IgD-negative memory B cell (primary cell): Measurements from ENCODE around the gene RIC8B. TPM values are rescaled to one million over a fixed set of nuclear protein-coding genes. Genes with fewer than 3 reads are reported as not detected.

Source experiments
- H3K27ac Mint-ChIP-seq, 3 donors: one replicate each; pipeline ENCODE4 v1.8.0; 2020 to 2022; ENCODE audit warnings: mild to moderate bottlenecking in 3 of 3, mixed read lengths in 3 of 3, moderate library complexity in 1 of 3
- H3K27me3 Mint-ChIP-seq: one replicate; pipeline ENCODE4 v1.8.0; 2021; ENCODE audit warnings: mixed read lengths
- H3K36me3 Mint-ChIP-seq: one replicate; pipeline ENCODE4 v1.8.0; 2020; ENCODE audit warnings: mild to moderate bottlenecking, mixed read lengths
- H3K4me1 Mint-ChIP-seq, 3 donors: one replicate each; pipeline ENCODE4 v1.8.0; 2020 to 2022; ENCODE audit warnings: mixed read lengths in 3 of 3, mild to moderate bottlenecking in 1 of 3
- H3K4me3 Mint-ChIP-seq, 4 donors: one replicate each; pipeline ENCODE4 v1.8.0; 2020 to 2022; ENCODE audit warnings: mild to moderate bottlenecking in 4 of 4, mixed read lengths in 4 of 4, moderate library complexity in 3 of 4
- H3K9me3 Mint-ChIP-seq, 3 donors: one replicate each; pipeline ENCODE4 v1.8.0; 2020 to 2021; ENCODE audit warnings: mixed read lengths in 3 of 3, mild to moderate bottlenecking in 1 of 3
- polyA plus RNA-seq: library from polyadenylated mRNA; unstranded; fragments of 300-500 nt; fragmentation: Illumina TruSeq; gene quantifications from one replicate; pipeline ENCODE4 v1.2.3, GENCODE V29; 2021

The RIC8B gene
- polyA plus RNA-seq, 1 donor from 2014 or later, result 4.9 TPM

- Mint-ChIP-seq H3K27ac (no peak overlapping the region), H3K4me3 (no peak overlapping the region), H3K4me1 (peaks cover 0 to 5% (median 3%) of the 10 kb centered on the region in 3 donors), H3K27me3 (peaks cover 14% of the 10 kb centered on the region), H3K9me3 (no peaks in the 10 kb centered on the region), H3K36me3 (peaks cover 7% of the 10 kb centered on the region)
These were observed 5.4 kb upstream of the RIC8B start for GRCh38 chr12:106769078-106769477.

- Mint-ChIP-seq H3K27me3 (peaks cover 14% of the 10 kb centered on the region), H3K27ac (no peak overlapping the region)
These were observed 4.9 kb upstream of the RIC8B start for GRCh38 chr12:106769546-106769945.

GRCh38 chr12:106771425-106771824 lies 3.1 kb upstream of the RIC8B start:
- peaks cover 8% of the 10 kb centered on the region for H3K36me3 Mint-ChIP-seq
- H3K9me3 Mint-ChIP-seq, result no peaks in the 10 kb centered on the region
- H3K4me1 Mint-ChIP-seq, result peaks cover 13 to 20% (median 18%) of the 10 kb centered on the region in 3 donors
- no peak overlapping the region for H3K27ac Mint-ChIP-seq
- H3K27me3 Mint-ChIP-seq, result peaks cover 14% of the 10 kb centered on the region
- H3K4me3 Mint-ChIP-seq, result no peak overlapping the region

More at GRCh38 chr12:106769546-106769945, 4.9 kb upstream of the RIC8B start:
- Mint-ChIP-seq H3K9me3 (no peaks in the 10 kb centered on the region), H3K4me1 (peaks cover 0 to 6% (median 6%) of the 10 kb centered on the region in 3 donors), H3K4me3 (no peak overlapping the region), H3K36me3 (peaks cover 8% of the 10 kb centered on the region)

GRCh38 chr12:106773286-106774004 lies 1.0 kb upstream of the RIC8B start:
- peaks cover 3% of the 10 kb centered on the region for H3K36me3 Mint-ChIP-seq
- peak overlapping the region; percentile 94 to 100 (median 98) for H3K4me3 Mint-ChIP-seq
- H3K9me3 Mint-ChIP-seq, result no peaks in the 10 kb centered on the region
- H3K27ac Mint-ChIP-seq, result peak overlapping the region; percentile 35 to 99 (median 96)
- H3K27me3 Mint-ChIP-seq, result peaks cover 8% of the 10 kb centered on the region
- peaks cover 19 to 25% (median 25%) of the 10 kb centered on the region in 3 donors for H3K4me1 Mint-ChIP-seq

- H3K27me3 Mint-ChIP-seq, result no peaks in the 10 kb centered on the region
These were observed 484 bp downstream of the RIC8B start for GRCh38 chr12:106774808-106775524.

GRCh38 chr12:106776897-106777296 lies 2.4 kb downstream of the RIC8B start:
- H3K4me1 Mint-ChIP-seq, result peaks cover 21 to 31% (median 29%) of the 10 kb centered on the region in 3 donors
- H3K36me3 Mint-ChIP-seq, result peaks cover 3% of the 10 kb centered on the region
- no peaks in the 10 kb centered on the region for H3K27me3 Mint-ChIP-seq
- H3K9me3 Mint-ChIP-seq, result no peaks in the 10 kb centered on the region
- H3K27ac Mint-ChIP-seq, result no peak overlapping the region
- peak overlapping the region in 1 of 4 donors; percentile 7 for H3K4me3 Mint-ChIP-seq

More at GRCh38 chr12:106774808-106775524, 484 bp downstream of the RIC8B start:
- Mint-ChIP-seq H3K4me3 (peak overlapping the region; percentile 94 to 100 (median 98)), H3K36me3 (peaks cover 3% of the 10 kb centered on the region), H3K27ac (peak overlapping the region; percentile 15 to 99 (median 96)), H3K9me3 (no peaks in the 10 kb centered on the region), H3K4me1 (peaks cover 19 to 26% (median 25%) of the 10 kb centered on the region in 3 donors)

- Mint-ChIP-seq H3K27ac (no peak overlapping the region), H3K9me3 (no peaks in the 10 kb centered on the region), H3K4me3 (no peak overlapping the region), H3K36me3 (peaks cover 5% of the 10 kb centered on the region), H3K27me3 (no peaks in the 10 kb centered on the region), H3K4me1 (peaks cover 18 to 21% (median 20%) of the 10 kb centered on the region in 3 donors)
These were observed 5.6 kb downstream of the RIC8B start for GRCh38 chr12:106780010-106780631.

- no peaks in the 10 kb centered on the region for H3K27me3 Mint-ChIP-seq
- no peak overlapping the region for H3K4me3 Mint-ChIP-seq
- H3K27ac Mint-ChIP-seq, result peak overlapping the region in 1 of 3 donors; percentile 40
- H3K36me3 Mint-ChIP-seq, result peaks cover 5% of the 10 kb centered on the region
- H3K9me3 Mint-ChIP-seq, result no peaks in the 10 kb centered on the region
- peaks cover 4 to 7% (median 6%) of the 10 kb centered on the region in 3 donors for H3K4me1 Mint-ChIP-seq
These were observed 8.1 kb downstream of the RIC8B start for GRCh38 chr12:106782619-106783018.

- Mint-ChIP-seq H3K27ac (peak overlapping the region in 1 of 3 donors; percentile 27), H3K27me3 (no peaks in the 10 kb centered on the region), H3K4me3 (no peak overlapping the region), H3K4me1 (peaks cover 2 to 6% (median 4%) of the 10 kb centered on the region in 3 donors), H3K9me3 (no peaks in the 10 kb centered on the region), H3K36me3 (peaks cover 5% of the 10 kb centered on the region)
These were observed 9.0 kb downstream of the RIC8B start for GRCh38 chr12:106783515-106783914.

- Mint-ChIP-seq H3K27me3 (no peaks in the 10 kb centered on the region), H3K27ac (no peak overlapping the region), H3K36me3 (peaks cover 8% of the 10 kb centered on the region), H3K9me3 (no peaks in the 10 kb centered on the region), H3K4me3 (no peak overlapping the region), H3K4me1 (peaks cover 2 to 5% (median 5%) of the 10 kb centered on the region in 3 donors)
These were observed 15.5 kb downstream of the RIC8B start for GRCh38 chr12:106790020-106790419.

GRCh38 chr12:106791531-106791930 lies 17.0 kb downstream of the RIC8B start:
- no peak overlapping the region for H3K4me3 Mint-ChIP-seq
- no peaks in the 10 kb centered on the region for H3K27me3 Mint-ChIP-seq
- no peak overlapping the region for H3K27ac Mint-ChIP-seq
- H3K4me1 Mint-ChIP-seq, result peaks cover 4 to 5% (median 5%) of the 10 kb centered on the region in 3 donors
- H3K9me3 Mint-ChIP-seq, result no peaks in the 10 kb centered on the region
- peaks cover 10% of the 10 kb centered on the region for H3K36me3 Mint-ChIP-seq

- Mint-ChIP-seq H3K36me3 (peaks cover 7% of the 10 kb centered on the region), H3K27ac (no peak overlapping the region), H3K4me3 (no peak overlapping the region), H3K4me1 (peaks cover 4 to 7% (median 5%) of the 10 kb centered on the region in 3 donors), H3K9me3 (no peaks in the 10 kb centered on the region), H3K27me3 (no peaks in the 10 kb centered on the region)
These were observed 19.9 kb downstream of the RIC8B start for GRCh38 chr12:106794369-106794768.

GRCh38 chr12:106801167-106801708 lies 26.8 kb downstream of the RIC8B start:
- Mint-ChIP-seq H3K4me3 (no peak overlapping the region), H3K4me1 (peaks cover 3 to 12% (median 3%) of the 10 kb centered on the region in 3 donors), H3K27ac (peak overlapping the region in 1 of 3 donors; percentile 4), H3K27me3 (no peaks in the 10 kb centered on the region), H3K36me3 (peaks cover 10% of the 10 kb centered on the region), H3K9me3 (no peaks in the 10 kb centered on the region)

- Mint-ChIP-seq H3K36me3 (peaks cover 10% of the 10 kb centered on the region), H3K4me1 (peaks cover 3 to 12% (median 3%) of the 10 kb centered on the region in 3 donors), H3K27ac (no peak overlapping the region), H3K4me3 (no peak overlapping the region), H3K9me3 (no peaks in the 10 kb centered on the region), H3K27me3 (no peaks in the 10 kb centered on the region)
These were observed 27.5 kb downstream of the RIC8B start for GRCh38 chr12:106801830-106802533.
